Measurements from ENCODE around the gene MCU.

DNA sequence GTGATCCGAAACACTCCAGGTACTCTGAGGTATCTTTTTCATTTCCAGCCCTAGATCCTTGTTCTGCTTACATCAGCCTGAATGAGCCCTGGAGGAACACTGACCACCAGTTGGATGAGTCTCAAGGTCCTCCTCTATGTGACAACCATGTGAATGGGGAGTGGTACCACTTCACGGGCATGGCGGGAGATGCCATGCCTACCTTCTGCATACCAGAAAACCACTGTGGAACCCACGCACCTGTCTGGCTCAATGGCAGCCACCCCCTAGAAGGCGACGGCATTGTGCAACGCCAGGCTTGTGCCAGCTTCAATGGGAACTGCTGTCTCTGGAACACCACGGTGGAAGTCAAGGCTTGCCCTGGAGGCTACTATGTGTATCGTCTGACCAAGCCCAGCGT lies 206.7 kb downstream of the MCU start:
- TF ChIP-seq, protein P1, sequence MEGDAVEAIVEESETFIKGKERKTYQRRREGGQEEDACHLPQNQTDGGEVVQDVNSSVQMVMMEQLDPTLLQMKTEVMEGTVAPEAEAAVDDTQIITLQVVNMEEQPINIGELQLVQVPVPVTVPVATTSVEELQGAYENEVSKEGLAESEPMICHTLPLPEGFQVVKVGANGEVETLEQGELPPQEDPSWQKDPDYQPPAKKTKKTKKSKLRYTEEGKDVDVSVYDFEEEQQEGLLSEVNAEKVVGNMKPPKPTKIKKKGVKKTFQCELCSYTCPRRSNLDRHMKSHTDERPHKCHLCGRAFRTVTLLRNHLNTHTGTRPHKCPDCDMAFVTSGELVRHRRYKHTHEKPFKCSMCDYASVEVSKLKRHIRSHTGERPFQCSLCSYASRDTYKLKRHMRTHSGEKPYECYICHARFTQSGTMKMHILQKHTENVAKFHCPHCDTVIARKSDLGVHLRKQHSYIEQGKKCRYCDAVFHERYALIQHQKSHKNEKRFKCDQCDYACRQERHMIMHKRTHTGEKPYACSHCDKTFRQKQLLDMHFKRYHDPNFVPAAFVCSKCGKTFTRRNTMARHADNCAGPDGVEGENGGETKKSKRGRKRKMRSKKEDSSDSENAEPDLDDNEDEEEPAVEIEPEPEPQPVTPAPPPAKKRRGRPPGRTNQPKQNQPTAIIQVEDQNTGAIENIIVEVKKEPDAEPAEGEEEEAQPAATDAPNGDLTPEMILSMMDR (conservative IDR thresholded peaks at IDR 0.05; ENCODE audit: low read depth, low read length): no peak
- TF ChIP-seq POLR2A (IDR thresholded peaks at IDR 0.05; ENCODE audit: low read depth, low read length) (no peak), RCOR1 (IDR thresholded peaks at IDR 0.05; ENCODE audit: insufficient replicate concordance, low read length) (no peak), NFE2L2 (IDR thresholded peaks at IDR 0.05; ENCODE audit: low read depth, low read length) (no peak), MXI1 (IDR thresholded peaks at IDR 0.05; ENCODE audit: borderline replicate concordance, low read depth, low read length) (no peak), RAD21 (IDR thresholded peaks at IDR 0.05; ENCODE audit: low read length) (no peak), MAZ (IDR thresholded peaks at IDR 0.05; ENCODE audit: borderline replicate concordance, low read depth, low read length) (no peak), RFX5 (IDR thresholded peaks at IDR 0.05; ENCODE audit: low read depth, low read length) (no peak), CEBPB (IDR thresholded peaks at IDR 0.05; ENCODE audit: low read depth, low read length) (no peak), SMC3 (IDR thresholded peaks at IDR 0.05; ENCODE audit: low read depth, low read length) (no peak), FOS (IDR thresholded peaks at IDR 0.05; ENCODE audit: low read depth, low read length) (no peak), BHLHE40 (IDR thresholded peaks at IDR 0.05; ENCODE audit: low read depth, low read length) (no peak)

All from IMR-90 (cell line).